ENCODE data around the gene NR3C2. TPM values are rescaled to one million over a fixed set of nuclear protein-coding genes. Genes with fewer than 3 reads are reported as not detected.
"Not testable (repeated sequence)": the region's sequence is repeated elsewhere in the genome, so short reads cannot be mapped to it uniquely, and the experiment has no call there.

NR3C2 gene
- total RNA-seq, 2 donors from 2014 or later, result 7.1 to 7.8 TPM

DNA sequence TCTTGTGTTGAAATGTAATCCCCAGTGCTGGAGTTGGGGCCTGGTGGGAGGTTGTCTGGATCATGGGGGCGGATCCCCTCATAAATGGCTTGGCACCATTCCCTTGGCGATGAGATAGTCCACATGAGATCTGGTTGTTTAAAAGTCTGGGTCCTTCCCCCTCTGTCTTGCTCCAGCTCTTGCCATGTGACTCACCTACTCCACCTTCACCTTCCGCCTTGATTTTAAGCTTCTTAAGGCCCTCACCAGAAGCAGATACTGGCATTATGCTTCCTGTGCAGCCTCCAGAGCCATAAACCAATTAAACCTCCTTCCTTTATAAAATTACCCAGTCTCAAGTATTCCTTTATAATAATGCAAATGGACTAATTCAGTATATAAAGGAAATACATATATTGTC, 111.5 kb downstream of the NR3C2 start:
- no peaks in the 10 kb centered on the region for H3K9me3 Mint-ChIP-seq
- H3K36me3 Mint-ChIP-seq (ENCODE audit: low read depth), result no peaks in the 10 kb centered on the region
- H3K4me3 Mint-ChIP-seq, result no peak overlapping the region
- H3K4me1 Mint-ChIP-seq, result peaks cover 16% of the 10 kb centered on the region
- H3K27ac Mint-ChIP-seq, result no peak overlapping the region
- ATAC-seq (replicated peaks), result no peak
- H3K27me3 Mint-ChIP-seq, result no peaks in the 10 kb centered on the region

DNA sequence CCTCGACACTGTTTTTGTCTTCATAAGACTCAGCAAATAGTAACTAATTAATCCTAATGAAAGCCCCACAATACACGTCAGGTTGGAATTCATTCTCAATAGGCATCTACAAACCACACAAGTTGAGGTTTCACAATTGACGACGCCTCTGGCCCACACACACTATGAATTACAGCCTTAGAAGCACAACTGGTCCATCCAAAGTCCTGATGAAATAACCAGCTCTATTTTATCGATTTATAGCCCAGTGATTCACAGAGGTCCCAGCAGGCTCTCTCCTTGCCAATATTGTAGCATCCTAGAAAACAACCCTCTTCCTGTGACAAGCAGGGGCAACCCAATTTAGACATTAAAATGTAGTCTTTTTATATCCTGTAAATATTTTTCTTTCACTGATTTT, 112.1 kb downstream of the NR3C2 start:
- H3K27me3 Mint-ChIP-seq, result no peaks in the 10 kb centered on the region
- no peak for ATAC-seq (replicated peaks)
- no peak overlapping the region for H3K27ac Mint-ChIP-seq
- H3K4me1 Mint-ChIP-seq, result peaks cover 19% of the 10 kb centered on the region
- no peaks in the 10 kb centered on the region for H3K9me3 Mint-ChIP-seq
- H3K36me3 Mint-ChIP-seq (ENCODE audit: low read depth), result no peaks in the 10 kb centered on the region
- no peak overlapping the region for H3K4me3 Mint-ChIP-seq

DNA sequence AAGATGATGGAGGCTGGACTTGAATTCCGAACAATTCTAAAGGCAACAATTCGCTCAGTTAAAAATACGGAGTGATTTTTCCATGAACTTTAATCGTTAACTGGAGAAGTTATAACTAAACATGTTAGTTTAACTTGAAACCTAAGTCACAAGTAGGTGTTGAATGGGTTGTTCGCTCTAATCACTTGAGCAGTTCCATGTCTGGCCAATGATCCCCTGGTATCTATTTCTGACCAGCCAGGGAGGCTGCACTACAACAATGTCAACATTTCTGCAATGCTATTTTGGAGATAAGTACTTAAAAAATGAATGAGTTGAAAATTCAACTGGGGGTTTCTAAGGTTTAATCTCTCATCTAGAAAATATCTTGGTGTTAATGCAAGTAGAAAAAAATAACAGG, 112.5 kb downstream of the NR3C2 start:
- ATAC-seq (replicated peaks), result no peak
- no peak overlapping the region for H3K27ac Mint-ChIP-seq

GRCh38 chr4:148327683-148328082, 114.5 kb downstream of the NR3C2 start:
- no peak overlapping the region for H3K4me3 Mint-ChIP-seq
- no peaks in the 10 kb centered on the region for H3K9me3 Mint-ChIP-seq
- no peaks in the 10 kb centered on the region for H3K36me3 Mint-ChIP-seq (ENCODE audit: low read depth)
- peaks cover 29% of the 10 kb centered on the region for H3K4me1 Mint-ChIP-seq
- H3K27me3 Mint-ChIP-seq, result no peaks in the 10 kb centered on the region
- ATAC-seq (replicated peaks), result no peak
- no peak overlapping the region for H3K27ac Mint-ChIP-seq

More for the DNA sequence above, 112.5 kb downstream of the NR3C2 start:
- Mint-ChIP-seq H3K9me3 (no peaks in the 10 kb centered on the region), H3K4me1 (peaks cover 23% of the 10 kb centered on the region), H3K4me3 (no peak overlapping the region), H3K36me3 (ENCODE audit: low read depth) (no peaks in the 10 kb centered on the region), H3K27me3 (no peaks in the 10 kb centered on the region)

GRCh38 chr4:148323316-148323715, 118.9 kb downstream of the NR3C2 start:
- H3K27ac Mint-ChIP-seq; H3K27me3 Mint-ChIP-seq; ATAC-seq (replicated peaks); H3K9me3 Mint-ChIP-seq; H3K36me3 Mint-ChIP-seq (ENCODE audit: low read depth); H3K4me3 Mint-ChIP-seq: not testable (repeated sequence)
- peaks cover 22% of the 10 kb centered on the region for H3K4me1 Mint-ChIP-seq

DNA sequence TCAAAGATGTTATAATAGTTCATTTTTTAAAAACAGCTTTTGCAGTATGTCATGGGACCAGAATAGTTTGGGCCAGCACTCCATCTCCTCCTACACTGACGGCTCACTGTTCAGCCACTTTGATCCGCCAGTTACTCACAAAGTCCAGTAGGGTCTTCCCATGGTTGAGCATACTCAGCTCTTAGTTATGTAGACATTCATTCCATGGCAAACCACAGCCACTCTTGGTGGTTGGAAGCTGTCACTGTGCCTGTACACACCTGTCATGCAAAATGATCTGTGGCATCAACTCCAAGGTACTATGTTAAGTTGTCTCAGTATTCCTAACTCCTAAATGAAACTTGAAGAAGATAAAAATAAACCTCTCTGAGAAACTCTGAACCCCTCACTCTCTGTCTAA, 127.2 kb downstream of the NR3C2 start:
- Mint-ChIP-seq H3K4me1 (no peaks in the 10 kb centered on the region), H3K27me3 (no peaks in the 10 kb centered on the region), H3K4me3 (no peak overlapping the region), H3K9me3 (no peaks in the 10 kb centered on the region), H3K36me3 (ENCODE audit: low read depth) (no peaks in the 10 kb centered on the region), H3K27ac (no peak overlapping the region)
- peak; percentile 29 for ATAC-seq (replicated peaks)

GRCh38 chr4:148312956-148313490, 129.2 kb downstream of the NR3C2 start:
- no peaks in the 10 kb centered on the region for H3K27me3 Mint-ChIP-seq
- no peaks in the 10 kb centered on the region for H3K36me3 Mint-ChIP-seq (ENCODE audit: low read depth)

GRCh38 chr4:148311526-148311925, 130.7 kb downstream of the NR3C2 start:
- Mint-ChIP-seq H3K36me3 (ENCODE audit: low read depth) (no peaks in the 10 kb centered on the region), H3K4me3 (no peak overlapping the region), H3K27ac (no peak overlapping the region), H3K27me3 (no peaks in the 10 kb centered on the region), H3K4me1 (peaks cover 4% of the 10 kb centered on the region), H3K9me3 (no peaks in the 10 kb centered on the region)
- peak; percentile 76 for ATAC-seq (replicated peaks)

More at GRCh38 chr4:148312956-148313490, 129.2 kb downstream of the NR3C2 start:
- Mint-ChIP-seq H3K4me3 (no peak overlapping the region), H3K9me3 (no peaks in the 10 kb centered on the region), H3K4me1 (peaks cover 4% of the 10 kb centered on the region), H3K27ac (no peak overlapping the region)
- ATAC-seq (replicated peaks), result no peak

DNA sequence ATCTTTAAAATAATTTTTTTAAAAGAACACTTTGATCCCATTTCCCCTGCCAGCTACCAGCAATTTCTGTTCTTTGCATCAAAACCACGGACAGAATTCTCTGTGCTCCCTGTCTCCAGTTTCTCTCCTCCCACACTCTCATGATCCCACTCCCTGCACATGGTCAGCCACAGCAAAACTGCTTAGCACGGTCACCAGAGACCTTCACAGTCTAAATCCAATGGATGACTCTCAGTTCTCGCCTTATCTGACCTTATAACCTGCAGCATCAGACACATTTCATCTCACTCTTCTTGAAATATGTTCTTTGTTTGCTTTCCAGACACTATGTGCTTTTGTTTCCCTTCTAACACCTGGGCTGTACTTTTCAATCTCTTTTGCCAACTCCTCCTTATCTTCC, 131.5 kb downstream of the NR3C2 start:
- peaks cover 4% of the 10 kb centered on the region for H3K4me1 Mint-ChIP-seq
- no peak overlapping the region for H3K4me3 Mint-ChIP-seq
- ATAC-seq (replicated peaks), result no peak
- H3K27me3 Mint-ChIP-seq, result no peaks in the 10 kb centered on the region
- no peaks in the 10 kb centered on the region for H3K9me3 Mint-ChIP-seq
- H3K36me3 Mint-ChIP-seq (ENCODE audit: low read depth), result no peaks in the 10 kb centered on the region
- H3K27ac Mint-ChIP-seq, result no peak overlapping the region

- Mint-ChIP-seq H3K36me3 (ENCODE audit: low read depth) (no peaks in the 10 kb centered on the region), H3K4me3 (no peak overlapping the region), H3K9me3 (no peaks in the 10 kb centered on the region), H3K4me1 (peaks cover 4% of the 10 kb centered on the region), H3K27ac (no peak overlapping the region), H3K27me3 (no peaks in the 10 kb centered on the region)
- no peak for ATAC-seq (replicated peaks)
Observed at GRCh38 chr4:148305751-148306150, 136.5 kb downstream of the NR3C2 start.

GRCh38 chr4:148302416-148302815, 139.8 kb downstream of the NR3C2 start:
- no peak for ATAC-seq (replicated peaks)
- no peaks in the 10 kb centered on the region for H3K27me3 Mint-ChIP-seq

GRCh38 chr4:148300877-148301276, 141.3 kb downstream of the NR3C2 start:
- H3K27ac Mint-ChIP-seq, result no peak overlapping the region
- H3K4me1 Mint-ChIP-seq, result no peaks in the 10 kb centered on the region
- no peaks in the 10 kb centered on the region for H3K9me3 Mint-ChIP-seq
- ATAC-seq (replicated peaks), result no peak
- no peaks in the 10 kb centered on the region for H3K27me3 Mint-ChIP-seq
- H3K36me3 Mint-ChIP-seq (ENCODE audit: low read depth), result no peaks in the 10 kb centered on the region
- H3K4me3 Mint-ChIP-seq, result no peak overlapping the region

More at GRCh38 chr4:148302416-148302815, 139.8 kb downstream of the NR3C2 start:
- no peaks in the 10 kb centered on the region for H3K4me1 Mint-ChIP-seq
- H3K9me3 Mint-ChIP-seq, result no peaks in the 10 kb centered on the region
- H3K4me3 Mint-ChIP-seq, result no peak overlapping the region
- no peak overlapping the region for H3K27ac Mint-ChIP-seq
- H3K36me3 Mint-ChIP-seq (ENCODE audit: low read depth), result no peaks in the 10 kb centered on the region

- Mint-ChIP-seq H3K36me3 (ENCODE audit: low read depth) (no peaks in the 10 kb centered on the region), H3K4me1 (peaks cover 6% of the 10 kb centered on the region)
Observed at GRCh38 chr4:148299337-148299736, 142.9 kb downstream of the NR3C2 start.

DNA sequence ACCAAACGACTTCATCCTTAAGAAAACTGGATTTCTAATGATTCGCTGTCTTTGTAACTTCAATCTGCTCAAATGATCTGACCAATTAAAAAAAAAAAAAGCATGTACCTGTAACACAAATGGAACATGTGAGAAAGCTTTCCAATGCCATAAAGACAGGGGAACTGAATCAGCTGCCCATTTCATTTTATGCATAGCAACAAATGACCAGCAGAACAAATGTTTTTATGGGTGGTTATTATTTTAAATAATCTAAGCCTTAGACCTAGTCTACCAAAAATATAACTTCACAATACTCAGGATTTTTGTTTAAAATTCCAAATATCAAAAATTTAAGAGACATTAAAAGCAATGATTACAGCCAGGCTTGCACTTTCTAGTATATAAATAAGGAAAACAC, 145.7 kb downstream of the NR3C2 start:
- Mint-ChIP-seq H3K4me3 (no peak overlapping the region), H3K27ac (no peak overlapping the region), H3K9me3 (no peaks in the 10 kb centered on the region), H3K36me3 (ENCODE audit: low read depth) (no peaks in the 10 kb centered on the region), H3K27me3 (no peaks in the 10 kb centered on the region), H3K4me1 (peaks cover 6% of the 10 kb centered on the region)
- ATAC-seq (replicated peaks), result no peak

More at GRCh38 chr4:148299337-148299736, 142.9 kb downstream of the NR3C2 start:
- no peak for ATAC-seq (replicated peaks)
- H3K27ac Mint-ChIP-seq, result no peak overlapping the region
- H3K9me3 Mint-ChIP-seq, result no peaks in the 10 kb centered on the region
- H3K27me3 Mint-ChIP-seq, result no peaks in the 10 kb centered on the region
- H3K4me3 Mint-ChIP-seq, result no peak overlapping the region

GRCh38 chr4:148295642-148296041, 146.6 kb downstream of the NR3C2 start:
- Mint-ChIP-seq H3K27me3 (no peaks in the 10 kb centered on the region), H3K27ac (no peak overlapping the region), H3K36me3 (ENCODE audit: low read depth) (no peaks in the 10 kb centered on the region), H3K4me3 (no peak overlapping the region), H3K9me3 (no peaks in the 10 kb centered on the region), H3K4me1 (peaks cover 6% of the 10 kb centered on the region)
- no peak for ATAC-seq (replicated peaks)

GRCh38 chr4:148293571-148293970, 148.6 kb downstream of the NR3C2 start:
- Mint-ChIP-seq H3K9me3 (no peaks in the 10 kb centered on the region), H3K27me3 (no peaks in the 10 kb centered on the region), H3K4me1 (peaks cover 6% of the 10 kb centered on the region), H3K36me3 (ENCODE audit: low read depth) (no peaks in the 10 kb centered on the region), H3K4me3 (no peak overlapping the region), H3K27ac (no peak overlapping the region)
- ATAC-seq (replicated peaks), result peak; percentile 29

All from activated T-helper 17 cell treated with anti-CD3 and anti-CD28 coated beads, Interleukin-2, amount 50 U/mL, for 72 hours (primary cell).